Upper lobe of left lung (tissue), 6 donors: Measurements from ENCODE around the gene ZC3H4. TPM values are rescaled to one million over a fixed set of nuclear protein-coding genes. Genes with fewer than 3 reads are reported as not detected.

Source experiments
- ATAC-seq, 2 donors: fragments of 200-7000 bp; cut with Tn5 transposase; one replicate each; pipeline ENCODE4 v1.9.1; 2022; ENCODE audit warnings: mild to moderate bottlenecking in 2 of 2, moderate library complexity in 2 of 2; ENCODE audit not compliant: low FRiP score in 2 of 2
- DNase-seq, 2 donors: peaks; one replicate each; pipeline ENCODE4 v3.0.0-alpha.2; 2019 to 2020
- H3K27ac ChIP-seq, 4 donors: fragments of 200-600 bp; sonication (generic); one replicate each; pipeline ENCODE4 v1.5.1; 2016 to 2019
- H3K27me3 ChIP-seq, 4 donors: fragments of 200-600 bp; sonication (generic); one replicate each; pipeline ENCODE4 v1.5.1; 2017 to 2019
- H3K36me3 ChIP-seq, 4 donors: fragments of 200-600 bp; sonication (generic); one replicate each; pipeline ENCODE4 v1.5.1; 2016 to 2019
- H3K4me1 ChIP-seq, 4 donors: fragments of 200-600 bp; sonication (generic); one replicate each; pipeline ENCODE4 v1.5.1; 2018 to 2019
- H3K4me3 ChIP-seq, 4 donors: fragments of 200-600 bp; sonication (generic); one replicate each; pipeline ENCODE4 v1.5.1; 2017 to 2019; ENCODE audit warnings: mild to moderate bottlenecking in 2 of 4, moderate library complexity in 1 of 4
- H3K9me3 ChIP-seq, 4 donors: fragments of 200-600 bp; sonication (generic); one replicate each; pipeline ENCODE4 v1.5.1; 2018 to 2019
- CTCF ChIP-seq, 6 experiments: fragments of 450-650 bp in 4 of 6; fragments of 200-600 bp in 2 of 6; sonication (generic) in 2 of 6; IDR thresholded peaks; one replicate each; pipeline ENCODE4 v1.5.1; 2016 to 2019; ENCODE audit warnings: antibody characterized with exemption in 6 of 6
- EP300 ChIP-seq, 4 donors: sonication (generic); formaldehyde crosslinking; IDR thresholded peaks; one replicate each; pipeline ENCODE4 v1.5.1; 2017; ENCODE audit warnings: antibody characterized with exemption in 4 of 4, control low read depth in 2 of 4
- POLR2A ChIP-seq, 4 donors: fragments of 450-650 bp; IDR thresholded peaks; one replicate each; pipeline ENCODE4 v1.5.1; 2016 to 2017; ENCODE audit warnings: antibody characterized with exemption in 4 of 4, mild to moderate bottlenecking in 2 of 4
- POLR2AphosphoS5 ChIP-seq, 2 donors: sonication (generic); formaldehyde crosslinking; IDR thresholded peaks; one replicate each; pipeline ENCODE4 v1.5.1; 2017; ENCODE audit warnings: antibody characterized with exemption in 2 of 2
- WGBS, 2 donors: methylation state at CpG; one replicate each; pipeline ENCODE4 v1.1.5; 2017 to 2018; 5-methylcytosine and 5-hydroxymethylcytosine counted together
- total RNA-seq, 6 donors: library from RNA; depleted of rRNA in 4 of 6; stranded (reverse); fragments of >200 nt in 4 of 6; gene quantifications; one replicate each; pipeline versions ENCODE4 v1.1.0 to v1.2.1, GENCODE V29; 2016 to 2021
- donor health status: DM: no; HTN: no; CAD: no; lungs with moderate emphysema.
- donor health status: DM: no; HTN: yes; CAD: no; lungs with severe emphysema.

The ZC3H4 gene
- total RNA-seq, 6 donors from 2014 or later, result 28.6 to 57.6 (median 44.1) TPM

- no peak for TF ChIP-seq POLR2A (IDR thresholded peaks at IDR 0.05)
- TF ChIP-seq POLR2AphosphoS5 (IDR thresholded peaks at IDR 0.05), result no peak
- TF ChIP-seq CTCF (IDR thresholded peaks at IDR 0.05), result no peak
- no peak for TF ChIP-seq EP300 (IDR thresholded peaks at IDR 0.05)
- H3K36me3 ChIP-seq, result peaks cover 0 to 12% (median 1%) of the 10 kb centered on the region in 4 donors
- ATAC-seq, result no peak
- no peaks in the 10 kb centered on the region for H3K9me3 ChIP-seq
- no peak overlapping the region for H3K4me3 ChIP-seq
- peaks cover 6 to 16% (median 10%) of the 10 kb centered on the region in 4 donors for H3K4me1 ChIP-seq
- no peak overlapping the region for H3K27ac ChIP-seq
- no peaks in the 10 kb centered on the region for H3K27me3 ChIP-seq
- peak in 1 of 2 donors; percentile 85 for DNase-seq
- 94 to 95% methylated on average over 33 to 45 of the region's 45 CpGs for WGBS, 2 donors
Observed at GRCh38 chr19:47045867-47046470, 67.6 kb downstream of the ZC3H4 start.

GRCh38 chr19:47044946-47045866, 68.4 kb downstream of the ZC3H4 start:
- peaks cover 0 to 12% (median 1%) of the 10 kb centered on the region in 4 donors for H3K36me3 ChIP-seq
- TF ChIP-seq EP300 (IDR thresholded peaks at IDR 0.05) (no peak), POLR2A (IDR thresholded peaks at IDR 0.05) (no peak), CTCF (IDR thresholded peaks at IDR 0.05) (no peak), POLR2AphosphoS5 (IDR thresholded peaks at IDR 0.05) (no peak)
- peak in 1 of 2 donors; percentile 85 for DNase-seq
- WGBS, 2 donors, result 95% methylated on average over 19 to 56 of the region's 56 CpGs
- no peaks in the 10 kb centered on the region for H3K9me3 ChIP-seq
- H3K27ac ChIP-seq, result no peak overlapping the region
- peaks cover 6 to 16% (median 10%) of the 10 kb centered on the region in 4 donors for H3K4me1 ChIP-seq
- no peak for ATAC-seq
- no peaks in the 10 kb centered on the region for H3K27me3 ChIP-seq
- H3K4me3 ChIP-seq, result no peak overlapping the region

DNA sequence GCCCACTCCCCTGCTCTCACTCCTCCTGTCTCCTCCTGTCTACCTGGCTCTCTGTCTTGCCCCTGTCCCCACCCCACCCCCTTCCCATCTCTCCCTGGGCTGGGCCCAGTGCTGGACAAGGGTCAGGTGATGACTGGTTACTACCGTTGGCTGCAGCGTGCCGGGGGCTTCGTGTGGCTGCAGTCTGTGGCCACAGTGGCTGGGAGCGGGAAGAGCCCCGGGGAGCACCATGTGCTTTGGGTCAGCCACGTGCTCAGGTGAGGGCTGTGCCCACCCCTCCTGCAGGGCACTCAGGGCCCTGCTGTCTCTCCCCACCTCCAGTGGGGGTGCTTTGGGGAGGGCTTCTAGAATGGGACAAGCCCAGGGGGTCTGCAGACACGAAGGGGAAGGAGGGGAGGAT, 72.7 kb downstream of the ZC3H4 start:
- ATAC-seq (no peak), DNase-seq (no peak)
- peaks cover 5 to 8% (median 7%) of the 10 kb centered on the region in 4 donors for H3K4me1 ChIP-seq
- peaks cover 0 to 10% (median 1%) of the 10 kb centered on the region in 4 donors for H3K36me3 ChIP-seq
- 71 to 80% methylated on average over 8 of the region's 8 CpGs for WGBS, 2 donors
- H3K9me3 ChIP-seq, result no peaks in the 10 kb centered on the region
- no peak overlapping the region for H3K27ac ChIP-seq
- no peaks in the 10 kb centered on the region for H3K27me3 ChIP-seq
- no peak overlapping the region for H3K4me3 ChIP-seq
- TF ChIP-seq CTCF (IDR thresholded peaks at IDR 0.05), result no peak
- no peak for TF ChIP-seq EP300 (IDR thresholded peaks at IDR 0.05)
- no peak for TF ChIP-seq POLR2A (IDR thresholded peaks at IDR 0.05)
- no peak for TF ChIP-seq POLR2AphosphoS5 (IDR thresholded peaks at IDR 0.05)

DNA sequence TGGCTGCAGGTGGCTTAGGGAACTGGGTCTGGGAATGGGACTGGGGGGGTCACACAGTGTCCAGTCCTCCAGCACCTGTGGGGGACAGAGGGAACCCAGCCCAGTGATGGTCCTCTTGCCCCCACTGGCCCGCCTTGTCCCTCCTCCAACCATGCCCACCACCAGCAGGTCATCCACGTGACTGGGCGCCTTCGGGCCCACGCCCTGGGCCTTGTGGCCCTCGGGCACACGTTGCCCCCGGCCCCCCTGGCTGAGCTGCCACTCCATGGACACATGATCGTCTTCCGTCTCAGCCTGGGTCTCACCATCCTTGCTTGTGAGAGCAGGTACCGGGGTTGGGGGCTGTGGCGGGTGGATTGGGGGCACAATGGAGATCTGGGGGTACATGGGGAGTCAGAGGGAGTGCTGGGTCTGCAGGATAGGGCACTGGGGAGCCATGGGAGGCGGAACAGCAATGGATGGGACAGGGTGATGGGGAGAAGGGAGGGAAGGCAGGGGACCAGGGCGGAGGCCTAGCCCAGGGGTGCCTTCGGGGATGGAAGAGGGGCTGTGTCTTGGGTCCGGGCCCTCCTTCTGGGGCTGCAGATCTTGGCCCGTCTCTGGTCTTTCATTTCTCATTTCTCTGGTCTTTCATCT, 74.2 kb downstream of the ZC3H4 start:
- ATAC-seq (no peak), DNase-seq (peak in 1 of 2 donors; percentile 81)
- Histone ChIP-seq H3K4me3 (no peak overlapping the region), H3K4me1 (peaks cover 13 to 17% (median 17%) of the 10 kb centered on the region in 4 donors), H3K27ac (no peak overlapping the region), H3K9me3 (no peaks in the 10 kb centered on the region), H3K36me3 (no peaks in the 10 kb centered on the region), H3K27me3 (no peaks in the 10 kb centered on the region)
- TF ChIP-seq EP300 (IDR thresholded peaks at IDR 0.05) (no peak), POLR2AphosphoS5 (IDR thresholded peaks at IDR 0.05) (no peak), CTCF (IDR thresholded peaks at IDR 0.05) (no peak), POLR2A (IDR thresholded peaks at IDR 0.05) (no peak)
- 87 to 91% methylated on average over 13 to 17 of the region's 17 CpGs for WGBS, 2 donors
